Activated B cell treated with CpG ODN at 0.5 μM for 24 hours (primary cell): Measurements from ENCODE around the gene PRRC2A. TPM values are rescaled to one million over a fixed set of nuclear protein-coding genes. Genes with fewer than 3 reads are reported as not detected.

ENCODE experiments used
- ATAC-seq: fragments of 200-7000 bp; cut with Tn5 transposase; one replicate; pipeline ENCODE4 v1.10.0; 2021; ENCODE audit warnings: low read depth, mild to moderate bottlenecking, moderate library complexity
- CTCF ChIA-PET: fragments of 350-600 bp; sonication (Branson Sonifier 250); formaldehyde crosslinking; loops from one replicate; lab custom pipeline; 2021; ENCODE audit warnings: antibody characterized with exemption; lab: Charles Lee
- POLR2A ChIA-PET: fragments of 350-600 bp; sonication (Branson Sonifier 250); formaldehyde crosslinking; loops from one replicate; lab custom pipeline; 2021; ENCODE audit warnings: antibody characterized with exemption; lab: Charles Lee
- DNase-seq: peaks from one replicate; pipeline ENCODE4 v3.0.0; 2022
- H3K27ac Mint-ChIP-seq: one replicate; pipeline ENCODE4 v1.8.0; 2020; ENCODE audit warnings: mixed read lengths
- H3K27me3 Mint-ChIP-seq: one replicate; pipeline ENCODE4 v1.8.0; 2021; ENCODE audit warnings: mixed read lengths
- H3K36me3 Mint-ChIP-seq: one replicate; pipeline ENCODE4 v1.8.0; 2021; ENCODE audit warnings: low read depth, mixed read lengths
- H3K4me1 Mint-ChIP-seq: one replicate; pipeline ENCODE4 v1.8.0; 2021; ENCODE audit warnings: mixed read lengths
- H3K4me3 Mint-ChIP-seq: one replicate; pipeline ENCODE4 v1.8.0; 2020; ENCODE audit warnings: mild to moderate bottlenecking, mixed read lengths
- H3K9me3 Mint-ChIP-seq: one replicate; pipeline ENCODE4 v1.8.0; 2020; ENCODE audit warnings: mixed read lengths
- CTCF ChIP-seq: fragments of 200-600 bp; IDR thresholded peaks from one replicate; pipeline ENCODE4 v1.8.0; 2022; ENCODE audit warnings: antibody characterized with exemption, mild to moderate bottlenecking
- intact Hi-C: fragments of 100-400 bp; cut with micrococcal nuclease; formaldehyde crosslinking; loops from one replicate; pipeline ENCODE4 v1.15.1; 2024
- total RNA-seq: library from RNA; stranded (reverse); gene quantifications from 2 replicates; pipeline ENCODE4 v1.2.3, GENCODE V29; 2022

Gene PRRC2A
- total RNA-seq, 1 donor from 2014 or later, result 283 TPM

DNA sequence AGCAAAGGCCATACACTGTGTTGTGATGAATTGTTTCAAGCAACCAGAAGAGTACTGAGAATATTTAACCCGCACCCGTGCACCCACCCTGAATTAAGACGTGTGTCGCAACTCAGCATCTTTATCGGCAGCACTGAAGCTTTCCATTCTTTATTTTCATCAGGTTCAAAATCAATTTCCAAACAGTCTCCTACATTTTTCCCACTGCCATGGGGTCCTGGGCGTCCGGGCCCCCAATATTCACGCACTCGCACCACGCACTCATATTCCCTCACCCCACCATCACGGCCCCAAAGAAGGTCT lies 40.1 kb upstream of the PRRC2A start:
- ChIA-PET POLR2A (interaction anchor here (0.6 to 26.0 kb wide), 9 partner anchors 4 to 234 kb away, joined by 4 to 1155 read pairs (median 44); partner anchors contain the start of genes ATP6V1G2, BAG6, DDX39B and LST1), CTCF (interaction anchor here (1.0 to 25.7 kb wide), 7 partner anchors 8 to 250 kb away, joined by 3 to 611 read pairs (median 12); partner anchors contain the start of genes ATP6V1G2, DDX39B, GPANK1 and LTA)
- Mint-ChIP-seq H3K9me3 (no peaks in the 10 kb centered on the region), H3K27ac (peak overlapping the region; percentile 94), H3K4me3 (peak overlapping the region; percentile 99), H3K27me3 (no peaks in the 10 kb centered on the region), H3K36me3 (peaks cover 53% of the 10 kb centered on the region), H3K4me1 (peaks cover 83% of the 10 kb centered on the region)
- intact Hi-C loops, result loop anchor here (1.0 to 2.0 kb wide), 5 partner anchors 8 to 40 kb away; partner anchors contain the start of genes LTA and PRRC2A
- DNase-seq (no peak), ATAC-seq (no peak)
- no peak for TF ChIP-seq CTCF

DNA sequence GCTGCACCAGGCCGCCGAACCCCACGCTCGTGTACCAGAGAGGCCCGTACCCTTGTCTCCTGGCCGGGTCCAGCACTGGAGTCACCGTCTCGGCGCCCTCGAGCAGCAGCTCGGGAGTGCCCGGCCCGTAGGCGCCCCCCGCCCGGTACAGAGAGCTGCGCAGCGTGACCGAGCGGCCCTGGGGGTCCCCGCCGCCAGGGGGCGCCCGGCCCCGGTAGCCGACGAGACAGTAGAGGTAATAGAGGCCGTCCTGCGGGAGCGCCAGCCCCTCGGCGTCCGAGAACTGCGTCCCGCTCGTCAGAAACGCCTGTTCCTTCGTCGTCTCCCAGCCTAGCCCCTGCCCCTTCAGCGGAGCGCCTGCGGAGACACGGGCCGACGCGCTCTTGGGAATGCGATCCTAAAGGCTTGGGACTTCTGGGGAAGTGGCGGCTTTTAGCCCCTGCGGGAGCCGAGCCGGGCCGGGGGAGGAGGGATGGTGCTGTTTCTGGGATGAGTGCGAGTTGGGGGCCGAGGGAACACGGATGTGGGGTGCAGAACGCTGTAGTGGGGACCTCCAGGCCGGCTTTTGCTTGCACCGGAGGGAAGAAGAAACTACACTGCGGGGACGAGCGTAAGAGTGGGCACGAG lies 39.6 kb upstream of the PRRC2A start:
- Mint-ChIP-seq H3K27me3 (no peaks in the 10 kb centered on the region), H3K4me1 (peaks cover 83% of the 10 kb centered on the region), H3K9me3 (no peaks in the 10 kb centered on the region), H3K36me3 (peaks cover 48% of the 10 kb centered on the region), H3K27ac (peak overlapping the region; percentile 94), H3K4me3 (peak overlapping the region; percentile 99)
- ChIA-PET POLR2A (interaction anchor here (0.6 to 26.0 kb wide), 12 partner anchors 4 to 234 kb away, joined by 3 to 1155 read pairs (median 22); partner anchors contain the start of genes ATP6V1G2, BAG6, DDX39B and LST1), CTCF (interaction anchor here (0.6 to 25.7 kb wide), 8 partner anchors 8 to 1094 kb away, joined by 3 to 611 read pairs (median 9); partner anchors contain the start of genes ATP6V1G2, DDX39B, GPANK1 and LTA)
- DNase-seq (peak; percentile 94), ATAC-seq (peak; percentile 71)
- peak; percentile 91 for TF ChIP-seq CTCF
- intact Hi-C loops, result loop anchor here (1.0 to 2.0 kb wide), 7 partner anchors 9 to 40 kb away; partner anchors contain the start of genes LTA, NFKBIL1 and PRRC2A

DNA sequence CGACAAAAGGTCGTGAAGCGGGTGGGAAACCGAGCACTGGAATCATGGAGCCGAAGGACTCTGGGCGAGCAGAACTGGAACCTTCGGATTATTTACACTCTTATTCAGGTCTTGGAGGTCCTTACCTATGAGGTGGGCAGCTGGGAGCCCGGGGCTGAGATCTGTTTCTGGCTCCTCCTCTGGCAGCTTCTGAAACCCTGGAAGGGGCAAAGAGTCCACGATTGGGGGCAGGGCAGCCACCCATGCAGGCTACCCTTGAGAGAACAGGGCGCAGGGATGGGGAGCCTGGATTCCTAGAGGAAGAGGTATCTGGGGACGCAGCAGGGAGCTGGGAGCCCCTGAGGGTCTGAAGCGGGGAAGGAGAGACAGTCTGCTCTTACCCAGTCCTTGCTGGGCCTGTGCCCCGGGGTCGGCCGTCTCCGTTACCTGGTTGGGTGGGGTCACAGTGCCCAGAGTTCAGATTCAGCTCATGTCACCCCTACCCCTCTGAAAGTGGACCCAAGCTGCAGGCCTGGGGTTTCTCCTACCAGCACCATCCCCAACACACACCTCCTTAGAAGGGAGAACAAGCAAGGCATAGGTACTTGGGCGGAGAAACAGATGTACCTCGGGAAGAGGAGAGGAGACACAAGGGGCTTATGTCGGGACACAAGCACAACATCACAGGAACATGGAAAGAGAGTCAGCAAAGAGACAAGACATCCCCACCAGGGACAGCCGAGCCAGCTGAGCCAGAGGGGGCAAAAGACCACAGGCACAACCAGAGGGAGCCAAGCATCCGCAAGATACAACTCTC lies 38.9 kb upstream of the PRRC2A start:
- intact Hi-C loops, result loop anchor here (1.0 to 2.0 kb wide), 4 partner anchors 11 to 39 kb away; partner anchors contain the start of genes NFKBIL1 and PRRC2A
- ChIA-PET POLR2A (interaction anchor here (0.6 to 26.0 kb wide), 16 partner anchors 5 to 1742 kb away, joined by 3 to 1155 read pairs (median 6); partner anchors contain the start of genes ATP6V1G2, BAG6, DDX39B and GPANK1), CTCF (interaction anchor here (1.2 to 25.7 kb wide), 6 partner anchors 7 to 248 kb away, joined by 6 to 611 read pairs (median 27); partner anchors contain the start of genes ATP6V1G2, DDX39B, LTA and NCR3)
- TF ChIP-seq CTCF, result no peak
- H3K4me1 Mint-ChIP-seq, result peaks cover 83% of the 10 kb centered on the region
- ATAC-seq, result no peak
- H3K9me3 Mint-ChIP-seq, result no peaks in the 10 kb centered on the region
- H3K36me3 Mint-ChIP-seq, result peaks cover 41% of the 10 kb centered on the region
- peak overlapping the region; percentile 94 for H3K27ac Mint-ChIP-seq
- peak; percentile 32 for DNase-seq
- peak overlapping the region; percentile 99 for H3K4me3 Mint-ChIP-seq
- H3K27me3 Mint-ChIP-seq, result no peaks in the 10 kb centered on the region

GRCh38 chr6:31582230-31582643 lies 38.3 kb upstream of the PRRC2A start, which contains the start of gene LTB:
Gene LTB, minus strand, starts transcription at chr6:31582424. Its CDS starts 7 bp downstream, at chr6:31582417.
- peak within 1 kb of the TSS; percentile 94 for H3K27ac Mint-ChIP-seq
- ChIA-PET CTCF (interaction anchor here (2.8 to 25.7 kb wide), 4 partner anchors 7 to 29 kb away, joined by 21 to 611 read pairs (median 305); partner anchors contain the start of genes ATP6V1G2, DDX39B, LTA and NCR3), POLR2A (interaction anchor here (0.6 to 26.0 kb wide), 16 partner anchors 5 to 1741 kb away, joined by 3 to 1155 read pairs (median 6); partner anchors contain the start of genes ATP6V1G2, BAG6, DDX39B and GPANK1)
- peak within 1 kb of the TSS; percentile 99 for H3K4me3 Mint-ChIP-seq
- peak; percentile 46 for ATAC-seq
- peak; percentile 42 for DNase-seq
- intact Hi-C loops, result loop anchor here (1.0 kb wide), 1 partner anchor 10 kb away; no protein-coding TSS in a partner anchor
- H3K9me3 Mint-ChIP-seq, result no peaks in the 10 kb centered on the region
- H3K36me3 Mint-ChIP-seq, result peaks cover 35% of the 10 kb centered on the region
- TF ChIP-seq CTCF, result no peak
- peaks cover 83% of the 10 kb centered on the region for H3K4me1 Mint-ChIP-seq
- no peaks in the 10 kb centered on the region for H3K27me3 Mint-ChIP-seq
